Activated gamma-delta T cell treated with anti-CD3 and anti-CD28 coated beads, Interleukin-2, amount 50 U/mL, for 16 hours (primary cell): Measurements from ENCODE around the gene LORICRIN.

Experiments used
- DNase-seq: peaks from one replicate; pipeline ENCODE4 v3.0.0-alpha.2; 2020; ENCODE audit warnings: low read depth

LORICRIN gene

DNA sequence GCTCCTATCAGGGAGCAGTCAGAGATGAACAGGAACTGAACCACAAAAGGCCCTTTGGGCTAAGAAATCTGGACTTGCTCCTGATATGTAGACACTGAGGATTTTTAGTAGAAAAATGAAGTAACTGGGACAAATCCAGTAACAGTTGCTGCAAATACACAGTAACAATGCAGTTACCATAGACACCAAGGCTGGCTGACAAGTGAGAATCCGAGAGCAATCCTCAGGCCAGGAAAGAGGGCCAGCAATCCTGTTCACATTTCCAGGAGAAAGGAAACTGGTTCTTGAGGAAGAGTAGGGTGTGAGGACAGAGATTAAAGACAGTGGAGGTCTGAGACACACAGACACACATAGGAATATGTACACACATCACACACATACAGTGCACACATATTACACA is 9.3 kb upstream of the LORICRIN start:
- DNase-seq, result no peak

DNA sequence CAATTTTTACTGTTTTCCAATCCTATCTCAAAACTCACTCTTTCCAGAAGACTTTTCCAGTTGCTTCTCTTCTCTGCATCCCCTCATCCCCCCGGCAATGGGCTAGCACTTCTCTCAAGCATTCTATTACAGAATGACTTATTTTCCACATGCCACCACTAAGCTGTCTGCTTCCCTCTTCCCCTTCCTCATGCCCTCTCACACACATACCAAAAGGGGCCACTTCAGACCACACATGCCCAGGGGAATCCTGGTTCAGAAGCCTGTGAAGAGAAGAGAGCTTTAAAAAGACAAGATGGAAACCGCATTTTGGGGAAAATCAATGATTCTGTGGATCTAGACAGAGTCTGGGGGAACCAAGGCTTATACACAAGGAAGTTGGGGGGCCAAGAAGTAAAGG is 8.4 kb upstream of the LORICRIN start:
- no peak for DNase-seq

DNA sequence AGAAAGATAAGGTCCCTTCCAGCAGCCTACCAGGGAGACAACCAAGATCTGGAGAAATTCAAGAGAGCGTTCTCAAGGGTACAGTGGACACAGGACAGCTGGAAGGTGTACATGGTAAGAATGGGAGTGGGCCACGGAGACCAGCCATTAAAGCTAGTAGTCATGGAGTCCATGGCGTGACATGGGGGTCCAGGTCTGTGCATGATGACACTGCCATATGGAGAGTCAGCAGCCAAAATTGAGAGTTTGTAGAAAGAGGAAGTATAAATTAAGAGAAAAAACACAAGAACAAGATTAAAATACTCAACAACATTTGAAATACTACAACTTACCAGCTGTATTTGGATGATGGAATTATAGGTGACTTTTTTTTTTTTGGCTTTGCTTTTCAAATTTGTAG is 7.9 kb upstream of the LORICRIN start:
- no peak for DNase-seq

DNA sequence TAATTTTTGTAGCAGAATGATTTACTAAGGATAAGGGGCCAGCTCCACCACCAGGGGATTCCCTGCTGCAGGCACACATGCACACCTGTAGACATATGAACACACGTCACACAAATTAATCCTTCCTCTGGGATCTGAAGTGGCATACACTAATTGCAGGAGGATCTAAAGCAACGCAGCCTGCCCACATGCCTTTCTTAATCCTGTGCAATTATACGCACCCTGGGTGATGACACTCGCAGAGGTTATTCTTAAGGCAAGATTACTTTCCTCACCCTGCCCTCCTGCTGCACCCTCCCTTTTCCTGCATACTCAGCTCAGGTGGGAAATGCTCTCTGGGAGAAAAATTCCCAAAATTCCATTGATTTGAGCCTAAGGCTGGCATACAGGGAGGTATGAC is 7.5 kb upstream of the LORICRIN start:
- no peak for DNase-seq

DNA sequence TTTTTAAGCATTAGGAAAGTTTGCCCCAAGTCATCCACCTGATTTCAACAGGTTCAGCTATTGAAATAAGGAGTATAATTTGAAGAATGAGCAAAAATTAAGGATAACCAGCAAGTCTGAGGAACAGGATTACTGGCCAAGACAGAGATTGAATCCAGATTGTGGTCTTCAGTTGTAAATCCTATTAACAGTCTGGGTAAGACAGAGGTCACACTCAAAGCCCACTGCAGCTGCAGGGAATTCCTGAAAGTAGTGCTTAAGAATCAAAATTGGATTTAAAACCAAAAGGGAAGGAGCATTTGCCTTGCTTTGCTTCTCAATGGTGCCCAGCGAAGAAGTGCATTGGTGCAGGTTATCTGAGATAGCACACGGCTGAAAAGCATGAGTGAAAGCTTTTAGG is 6.4 kb upstream of the LORICRIN start:
- DNase-seq, result no peak

DNA sequence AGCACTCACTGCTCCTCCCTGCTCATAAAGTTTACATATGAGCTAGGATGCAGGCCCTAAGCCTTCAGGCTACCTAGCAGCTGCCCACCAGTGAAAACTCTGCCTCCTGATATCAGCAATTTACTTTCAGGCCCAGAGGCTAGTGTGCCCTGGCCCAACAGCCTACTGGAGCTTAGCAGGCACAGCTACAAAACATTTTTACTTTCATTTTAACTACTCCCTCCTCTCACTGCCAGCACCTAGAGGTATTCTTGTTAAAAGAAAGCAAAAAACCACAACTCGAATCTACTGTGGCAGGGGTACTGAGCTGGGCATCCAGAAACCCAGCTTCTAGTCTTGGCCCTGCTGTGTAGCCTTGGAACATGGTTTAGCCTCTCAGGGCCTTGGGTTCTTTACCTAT is 5.8 kb upstream of the LORICRIN start:
- no peak for DNase-seq

DNA sequence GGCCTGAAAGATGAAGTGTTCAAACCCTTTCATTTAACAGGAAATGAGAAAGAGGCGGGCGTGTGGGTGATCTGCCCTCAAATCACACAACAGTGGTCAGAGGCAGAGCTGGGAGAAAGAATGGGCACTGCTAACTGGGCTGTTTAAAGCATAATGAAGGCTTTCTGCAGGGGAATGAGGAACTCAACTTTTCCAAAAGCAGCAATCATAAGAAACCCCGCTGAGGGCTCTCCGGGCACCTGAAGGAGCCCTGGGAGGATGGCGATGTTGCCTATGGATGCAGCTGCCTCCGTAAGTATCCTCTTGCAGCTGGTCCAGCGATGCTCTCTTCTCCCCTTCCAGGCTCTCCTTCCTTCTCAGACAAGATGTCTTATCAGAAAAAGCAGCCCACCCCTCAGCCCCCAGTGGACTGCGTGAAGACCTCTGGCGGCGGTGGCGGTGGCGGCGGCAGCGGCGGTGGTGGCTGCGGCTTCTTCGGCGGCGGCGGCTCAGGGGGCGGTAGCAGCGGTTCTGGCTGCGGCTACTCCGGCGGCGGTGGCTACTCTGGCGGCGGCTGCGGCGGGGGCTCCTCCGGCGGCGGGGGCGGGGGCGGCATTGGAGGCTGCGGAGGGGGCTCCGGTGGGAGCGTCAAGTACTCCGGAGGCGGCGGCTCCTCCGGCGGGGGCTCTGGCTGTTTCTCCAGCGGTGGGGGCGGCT is 1.2 kb downstream of the LORICRIN start:
- no peak for DNase-seq

DNA sequence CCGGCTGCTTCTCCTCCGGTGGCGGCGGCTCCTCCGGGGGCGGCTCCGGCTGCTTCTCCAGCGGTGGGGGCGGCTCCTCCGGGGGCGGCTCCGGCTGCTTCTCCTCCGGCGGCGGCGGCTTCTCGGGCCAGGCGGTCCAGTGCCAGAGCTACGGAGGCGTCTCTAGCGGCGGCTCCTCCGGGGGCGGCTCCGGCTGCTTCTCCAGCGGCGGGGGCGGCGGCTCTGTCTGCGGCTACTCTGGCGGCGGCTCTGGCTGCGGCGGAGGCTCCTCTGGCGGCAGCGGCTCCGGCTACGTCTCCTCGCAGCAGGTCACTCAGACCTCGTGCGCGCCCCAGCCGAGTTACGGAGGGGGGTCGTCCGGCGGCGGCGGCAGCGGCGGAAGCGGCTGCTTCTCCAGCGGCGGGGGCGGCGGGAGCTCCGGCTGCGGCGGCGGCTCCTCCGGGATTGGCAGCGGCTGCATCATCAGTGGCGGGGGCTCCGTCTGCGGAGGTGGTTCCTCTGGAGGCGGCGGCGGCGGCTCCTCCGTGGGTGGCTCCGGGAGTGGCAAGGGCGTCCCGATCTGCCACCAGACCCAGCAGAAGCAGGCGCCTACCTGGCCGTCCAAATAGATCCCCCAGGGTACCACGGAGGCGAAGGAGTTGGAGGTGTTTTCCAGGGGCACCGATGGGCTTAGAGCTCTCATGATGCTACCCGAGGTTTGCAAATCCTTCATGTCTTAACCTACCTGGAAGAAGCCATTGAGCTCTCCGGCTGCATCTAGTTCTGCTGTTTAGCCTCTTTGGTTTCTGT is 2.0 kb downstream of the LORICRIN start:
- DNase-seq, result no peak

DNA sequence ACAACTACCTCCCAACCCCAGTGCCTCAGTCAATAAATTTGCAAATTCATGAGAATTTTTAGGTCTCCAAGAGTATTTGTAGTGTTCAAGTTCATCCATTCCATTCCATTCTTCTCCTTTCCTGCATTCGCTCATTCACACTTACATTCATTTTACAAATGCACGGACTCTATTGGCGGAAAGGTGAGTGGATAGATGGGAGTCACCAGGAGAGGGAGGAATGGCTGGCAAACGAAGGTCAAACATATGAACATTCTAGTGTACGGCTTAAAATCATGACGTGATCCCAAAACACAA is 2.5 kb downstream of the LORICRIN start:
- DNase-seq, result no peak

DNA sequence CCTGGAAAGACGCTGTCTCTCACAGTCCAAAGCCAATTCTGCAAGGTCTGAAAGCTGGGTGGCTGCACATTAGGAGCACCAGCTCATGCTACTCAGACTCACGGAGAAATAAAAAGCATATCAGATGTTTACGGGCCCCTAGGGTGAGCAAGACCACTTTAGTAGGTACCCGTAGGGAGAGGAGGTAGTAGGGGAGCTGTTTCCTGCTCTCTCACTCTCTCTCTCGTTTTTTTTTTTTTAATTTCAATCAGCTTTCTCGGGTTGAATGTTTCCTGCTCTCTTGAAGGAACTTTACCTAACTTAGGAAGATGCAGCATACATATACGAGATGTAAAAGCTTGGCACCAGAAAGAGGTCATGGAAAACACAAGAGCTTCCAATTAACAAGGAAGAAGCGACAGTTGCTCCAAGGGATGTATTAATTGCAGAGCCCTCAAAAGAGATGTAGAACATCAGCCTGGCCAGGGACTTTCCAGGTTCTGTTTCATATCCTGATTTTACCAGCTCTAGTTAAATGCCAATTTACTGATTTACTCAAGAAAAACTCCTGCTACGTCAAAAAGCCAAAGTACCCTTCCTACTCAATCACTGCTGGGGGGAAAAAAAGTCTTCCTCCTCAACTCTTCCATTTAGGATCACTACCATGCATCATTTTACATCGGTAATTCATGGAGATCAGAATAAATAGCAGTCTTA is 3.1 kb downstream of the LORICRIN start:
- DNase-seq, result no peak

DNA sequence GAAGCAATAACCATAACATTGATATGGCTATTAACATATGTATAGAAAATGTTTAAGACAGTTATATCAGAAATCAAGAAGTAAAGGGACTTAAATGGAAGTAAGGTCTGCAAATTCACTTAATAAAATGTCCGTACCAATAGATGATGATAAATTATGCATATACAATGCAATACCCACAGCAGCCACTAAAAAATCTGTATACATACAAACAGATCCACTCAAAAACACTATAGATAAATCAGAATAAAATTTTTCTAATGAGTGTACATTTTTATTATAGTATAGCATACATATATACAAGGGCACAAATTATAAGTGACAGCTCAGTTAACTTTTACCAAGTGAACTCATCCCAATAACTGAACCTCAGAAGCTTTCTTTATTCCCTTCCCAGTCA is 6.0 kb downstream of the LORICRIN start:
- no peak for DNase-seq

DNA sequence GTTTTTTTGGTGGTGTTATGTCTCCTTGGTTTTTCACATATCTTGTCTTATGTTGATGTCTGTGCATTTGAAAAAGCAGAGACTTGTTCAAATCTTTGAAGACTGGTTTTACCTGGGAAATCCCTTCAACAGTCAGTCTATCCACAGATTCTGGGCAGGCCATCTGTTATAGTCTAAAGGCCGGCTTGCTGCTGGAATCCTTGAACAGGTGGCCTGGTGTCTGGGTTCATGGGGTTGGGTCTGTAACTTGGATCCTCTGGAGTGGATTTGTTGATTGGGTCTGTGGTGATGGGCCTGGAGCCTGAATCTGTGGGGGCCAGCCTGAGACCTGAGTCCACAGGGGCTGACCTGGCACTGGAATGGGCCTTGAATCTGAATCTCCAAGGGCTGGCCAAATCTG is 12.2 kb downstream of the LORICRIN start:
- DNase-seq, result no peak

DNA sequence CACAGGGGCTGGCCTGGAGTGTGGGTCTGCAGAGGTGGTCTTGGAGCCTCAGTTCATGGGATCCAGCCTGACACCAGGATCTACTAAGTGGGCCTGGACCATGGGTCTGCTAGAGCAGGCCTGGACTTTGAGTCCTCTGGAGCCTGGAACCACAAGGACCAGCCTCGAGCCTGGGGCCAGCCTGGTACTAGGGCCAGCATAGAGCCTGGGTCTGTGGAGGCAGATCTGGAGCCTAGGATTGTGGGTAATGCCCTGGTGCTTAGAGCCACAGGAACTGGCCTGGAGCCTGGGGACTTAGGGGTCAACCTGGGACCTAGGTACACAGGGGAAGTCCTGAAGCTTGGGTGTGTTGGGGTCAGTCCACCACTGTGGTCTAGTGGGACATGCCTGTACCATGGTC is 12.7 kb downstream of the LORICRIN start:
- no peak for DNase-seq

DNA sequence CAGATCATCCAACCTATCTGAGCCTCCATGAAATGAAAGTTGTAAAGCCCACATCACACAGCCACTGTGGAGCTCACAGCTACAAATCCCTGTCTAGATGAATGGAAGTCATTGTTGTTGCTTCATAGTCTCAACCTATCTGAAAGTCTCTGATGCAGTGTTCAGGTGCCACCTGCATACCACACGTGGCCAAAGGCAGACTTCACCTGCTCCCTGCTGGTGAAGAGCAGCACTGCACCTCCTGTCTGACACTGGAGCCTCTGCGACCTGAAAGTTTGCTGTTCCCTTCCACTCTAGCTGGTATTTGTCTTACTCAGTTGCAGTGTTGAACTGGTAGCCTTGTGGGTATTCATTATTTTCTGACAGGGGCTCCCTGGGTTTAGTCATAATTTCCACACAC is 18.4 kb downstream of the LORICRIN start:
- no peak for DNase-seq

DNA sequence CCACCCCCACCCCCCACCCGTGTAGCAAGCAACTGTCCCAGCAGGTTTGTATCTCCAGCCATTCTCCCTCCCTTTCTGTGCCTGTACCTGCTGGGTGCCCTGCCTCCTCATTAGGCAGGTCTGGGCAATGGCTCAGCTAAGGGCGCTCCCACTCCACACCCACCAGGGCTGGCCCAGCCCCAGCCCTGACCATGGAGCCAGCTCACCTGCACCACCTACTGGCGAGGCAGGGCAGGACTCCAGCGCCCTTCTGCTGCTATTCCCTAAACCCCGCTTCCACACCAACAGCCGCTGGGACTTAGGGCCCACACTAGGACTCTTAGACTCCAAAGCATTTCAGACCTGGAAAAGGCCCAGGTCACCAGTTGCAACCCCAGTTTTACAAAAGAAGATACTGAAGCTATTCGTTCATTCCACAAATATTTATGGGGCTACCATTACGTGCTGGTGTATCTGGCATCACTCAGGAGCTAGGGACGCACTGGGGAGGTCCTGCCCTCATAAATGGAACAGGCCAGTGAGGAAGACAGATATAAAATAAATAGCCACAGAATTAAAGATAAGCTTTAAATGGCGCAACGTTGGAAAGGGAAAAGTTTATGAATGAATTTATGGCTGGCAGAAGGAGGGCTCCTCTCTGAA is 29.3 kb downstream of the LORICRIN start:
- DNase-seq, result no peak

DNA sequence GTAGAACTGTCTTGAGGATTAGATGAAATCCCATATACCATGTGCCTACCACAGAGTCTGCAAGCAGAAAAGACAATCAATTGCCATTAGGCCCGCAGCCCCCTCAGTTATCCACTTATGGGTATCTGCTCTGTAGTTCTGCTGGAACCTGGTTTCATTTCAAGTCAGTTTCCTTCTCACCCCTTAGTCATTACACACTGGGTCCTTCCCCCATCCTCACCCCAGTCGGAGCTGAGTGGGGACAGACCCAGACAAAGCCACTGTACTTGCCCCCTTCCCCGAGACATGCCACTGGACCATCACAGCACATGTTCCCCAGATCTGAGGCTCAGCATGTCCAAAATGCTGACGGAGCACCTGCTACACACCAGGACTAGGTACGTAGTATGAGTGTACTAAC is 32.0 kb downstream of the LORICRIN start:
- DNase-seq, result no peak

DNA sequence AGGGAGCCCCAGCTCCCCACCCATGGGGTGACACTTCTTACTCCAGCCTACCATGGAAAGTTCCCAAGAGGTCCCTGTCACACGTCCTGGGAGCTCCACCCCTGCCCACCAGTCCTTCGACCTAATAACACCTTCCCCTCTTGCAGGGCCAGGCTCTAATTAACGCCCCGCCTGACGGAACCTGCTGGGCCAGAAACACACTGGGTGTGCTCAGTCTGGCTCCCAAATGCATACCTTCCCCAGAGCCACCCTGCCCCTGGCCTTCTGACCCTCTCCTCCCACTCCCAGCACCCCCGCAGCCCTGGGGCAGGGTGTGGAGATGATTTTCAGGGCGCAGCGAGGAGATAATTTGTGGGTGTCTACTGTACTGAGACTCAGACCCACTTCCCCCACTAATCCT is 32.7 kb downstream of the LORICRIN start:
- no peak for DNase-seq

DNA sequence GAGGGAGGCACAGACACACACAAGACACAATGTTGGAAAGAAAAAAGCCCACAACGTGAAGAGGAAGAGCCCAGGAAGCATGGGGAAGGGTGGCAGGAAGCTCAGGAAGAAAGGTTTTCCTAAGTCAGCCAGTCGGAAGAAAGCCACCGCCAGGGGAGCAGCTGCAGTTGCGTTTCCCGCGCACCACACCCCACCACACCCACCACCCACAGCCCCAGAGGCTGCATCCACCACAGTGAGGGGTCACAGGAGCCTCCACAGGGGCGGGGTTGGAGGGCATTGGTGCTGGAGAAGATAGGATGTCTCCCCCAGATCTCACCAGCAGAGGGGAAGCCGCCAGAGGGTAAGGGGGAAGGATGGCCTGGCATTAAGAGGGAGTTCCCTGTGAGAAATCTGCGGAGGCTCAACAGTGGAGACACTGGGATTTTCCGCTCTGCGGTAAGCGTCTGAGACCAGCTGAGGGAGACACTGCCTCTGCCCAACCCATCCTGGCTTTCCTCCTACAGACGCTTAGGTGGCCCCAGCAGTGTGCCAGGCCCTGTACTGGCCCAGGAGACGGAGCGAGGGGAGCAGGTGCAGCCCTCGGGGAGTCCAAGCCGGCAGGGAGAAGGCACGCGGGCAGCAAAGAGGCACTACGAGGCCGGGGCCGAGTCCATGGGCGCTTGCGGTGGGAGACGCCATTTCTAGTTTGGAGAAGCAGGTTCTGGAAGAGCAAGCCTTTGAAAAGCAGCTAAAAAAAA is 33.4 kb downstream of the LORICRIN start:
- DNase-seq, result no peak

DNA sequence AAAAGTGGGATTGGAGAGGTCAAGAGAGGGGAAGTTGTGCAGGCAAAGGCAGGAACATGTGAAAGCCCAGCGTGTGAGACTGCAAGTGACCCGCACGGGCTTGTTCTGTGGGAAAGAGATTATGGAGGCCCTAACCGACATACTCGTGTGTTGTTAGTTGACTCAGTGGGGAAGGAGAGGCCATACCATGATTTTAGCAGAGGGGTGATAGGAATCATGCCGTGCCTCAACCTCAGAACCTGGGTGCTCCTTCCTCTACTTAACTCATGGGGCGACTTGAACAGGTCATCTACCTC is 33.9 kb downstream of the LORICRIN start:
- DNase-seq, result no peak

DNA sequence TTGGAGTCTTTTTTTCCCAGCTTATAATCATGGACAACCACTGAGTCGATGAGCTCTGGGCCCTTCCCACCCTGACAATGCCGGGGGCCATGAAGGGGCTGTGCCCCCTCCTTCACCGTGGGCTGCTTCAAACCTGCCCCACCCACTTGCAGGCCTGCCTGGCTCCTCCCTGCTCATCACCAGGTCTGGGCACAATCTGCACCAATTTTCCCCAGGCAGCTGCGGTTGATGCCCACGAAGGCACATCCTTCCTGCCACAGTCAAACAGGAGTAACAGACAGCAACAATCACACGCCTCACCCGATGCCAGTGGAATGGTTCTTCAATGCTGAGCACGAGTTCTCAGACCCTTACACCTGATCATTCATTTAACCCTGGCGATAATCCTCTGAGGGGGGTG is 34.4 kb downstream of the LORICRIN start:
- no peak for DNase-seq

DNA sequence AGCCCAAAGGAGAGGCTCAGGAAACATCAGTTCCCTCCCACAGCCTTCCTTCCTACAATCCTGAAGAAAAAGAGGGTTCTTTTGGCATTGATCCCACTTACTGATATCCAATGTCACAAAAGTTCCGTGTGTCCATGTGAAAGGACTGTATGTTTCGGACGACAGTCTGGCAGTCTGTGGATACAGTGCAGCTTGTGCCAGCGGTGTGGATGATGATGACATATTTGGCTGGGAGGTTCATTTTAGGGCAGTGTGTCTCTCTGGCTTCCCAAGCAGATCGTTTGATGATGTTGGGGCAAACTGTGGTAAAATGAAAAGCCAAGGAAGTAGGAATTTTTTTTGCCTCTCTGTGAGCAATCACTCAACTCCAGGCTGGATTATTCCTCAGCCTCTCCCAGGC is 42.8 kb downstream of the LORICRIN start:
- DNase-seq, result no peak

DNA sequence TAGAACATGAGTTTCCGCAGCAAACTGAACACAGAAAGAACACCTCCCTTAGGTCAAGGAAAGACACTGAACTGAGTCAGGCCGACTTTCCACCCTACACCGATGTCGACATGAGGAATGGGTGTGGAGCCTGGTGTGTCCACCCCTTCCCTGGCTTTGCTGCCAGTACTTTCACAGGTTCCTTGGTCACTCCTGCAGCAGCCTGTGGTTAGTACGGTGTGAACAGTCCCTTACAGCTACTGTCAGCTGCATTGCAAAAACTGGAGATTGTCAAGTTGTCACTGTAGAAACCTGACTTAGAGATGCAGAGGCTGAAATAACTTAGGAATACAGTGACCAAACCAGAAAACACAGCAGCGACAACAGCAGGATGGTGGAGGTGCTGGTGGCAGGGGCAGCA is 46.2 kb downstream of the LORICRIN start:
- no peak for DNase-seq
